HG02642 (cell line): ENCODE data around the gene EPHA4.

ENCODE experiments used
- ATAC-seq: cut with Tn5 transposase; IDR thresholded peaks from one replicate; pipeline ENCODE4 v1.9.1; 2021; ENCODE audit warnings: mild to moderate bottlenecking; ENCODE audit not compliant: unreplicated experiment, poor library complexity

Gene EPHA4

GRCh38 chr2:221482666-221483455, 89.2 kb downstream of the EPHA4 start:
- no peak for ATAC-seq

GRCh38 chr2:221480821-221481220, 91.3 kb downstream of the EPHA4 start:
- ATAC-seq, result no peak

- no peak for ATAC-seq
Observed at GRCh38 chr2:221480163-221480562, 91.9 kb downstream of the EPHA4 start.

GRCh38 chr2:221478485-221478863, 93.6 kb downstream of the EPHA4 start:
- ATAC-seq, result no peak

- ATAC-seq, result no peak
Observed at GRCh38 chr2:221477714-221478484, 94.2 kb downstream of the EPHA4 start.

- no peak for ATAC-seq
Observed at GRCh38 chr2:221476195-221476594, 95.9 kb downstream of the EPHA4 start.

GRCh38 chr2:221473451-221473850, 98.7 kb downstream of the EPHA4 start:
- ATAC-seq, result no peak

GRCh38 chr2:221468317-221468716, 103.8 kb downstream of the EPHA4 start:
- ATAC-seq, result no peak

- no peak for ATAC-seq
Observed at GRCh38 chr2:221467610-221468009, 104.5 kb downstream of the EPHA4 start.

GRCh38 chr2:221466744-221467143, 105.4 kb downstream of the EPHA4 start:
- ATAC-seq, result no peak

GRCh38 chr2:221465776-221466175, 106.3 kb downstream of the EPHA4 start:
- ATAC-seq, result peak; percentile 69

GRCh38 chr2:221464971-221465370, 107.1 kb downstream of the EPHA4 start:
- no peak for ATAC-seq

GRCh38 chr2:221463241-221463896, 108.7 kb downstream of the EPHA4 start:
- ATAC-seq, result no peak

- ATAC-seq, result no peak
Observed at GRCh38 chr2:221461901-221462300, 110.2 kb downstream of the EPHA4 start.

- no peak for ATAC-seq
Observed at GRCh38 chr2:221460136-221460535, 112.0 kb downstream of the EPHA4 start.

GRCh38 chr2:221458578-221458977, 113.5 kb downstream of the EPHA4 start:
- no peak for ATAC-seq

- no peak for ATAC-seq
Observed at GRCh38 chr2:221455214-221455613, 116.9 kb downstream of the EPHA4 start.

- ATAC-seq, result no peak
Observed at GRCh38 chr2:221454459-221455105, 117.5 kb downstream of the EPHA4 start.

GRCh38 chr2:221451862-221452788, 120.0 kb downstream of the EPHA4 start:
- no peak for ATAC-seq

- no peak for ATAC-seq
Observed at GRCh38 chr2:221450280-221450679, 121.8 kb downstream of the EPHA4 start.
